ENCODE measurements around the gene PTPN6. TPM values are rescaled to one million over a fixed set of nuclear protein-coding genes. Genes with fewer than 3 reads are reported as not detected.

PTPN6 gene
- total and polyA plus RNA-seq, 9 donors = 4.6 to 25.3 (median 9.8) TPM

DNA sequence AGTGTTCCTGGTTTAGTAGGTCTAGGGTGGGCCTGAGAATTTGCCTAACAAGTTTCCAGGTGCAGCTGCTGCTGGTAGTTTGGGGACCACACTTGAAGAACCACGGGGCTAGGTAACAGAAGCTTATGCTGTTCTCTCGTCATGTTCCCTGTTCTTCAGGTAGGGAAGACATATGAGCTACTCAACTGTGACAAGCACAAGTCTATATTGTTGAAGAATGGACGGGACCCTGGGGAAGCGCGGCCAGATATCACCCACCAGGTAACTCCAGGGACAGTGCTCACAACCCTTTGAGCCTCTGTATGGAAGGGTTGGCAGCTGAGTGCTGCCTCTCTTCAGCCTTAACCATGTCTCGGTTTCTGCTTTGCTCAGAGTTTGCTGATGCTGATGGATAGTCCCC, 23.0 kb downstream of the PTPN6 start:
- intact Hi-C loops (cut with DNase I) = no loop called here
- Histone ChIP-seq H3K27ac (no peak overlapping the region), H3K36me3 (no peaks in the 10 kb centered on the region), H3K9me3 (no peaks in the 10 kb centered on the region), H3K27me3 (no peaks in the 10 kb centered on the region), H3K4me3 (no peak overlapping the region), H3K4me1 (ENCODE audit: insufficient read depth) (peaks cover 6% of the 10 kb centered on the region)
- peak in 1 of 5 donors; percentile 7 for DNase-seq
- TF ChIP-seq, protein P1, sequence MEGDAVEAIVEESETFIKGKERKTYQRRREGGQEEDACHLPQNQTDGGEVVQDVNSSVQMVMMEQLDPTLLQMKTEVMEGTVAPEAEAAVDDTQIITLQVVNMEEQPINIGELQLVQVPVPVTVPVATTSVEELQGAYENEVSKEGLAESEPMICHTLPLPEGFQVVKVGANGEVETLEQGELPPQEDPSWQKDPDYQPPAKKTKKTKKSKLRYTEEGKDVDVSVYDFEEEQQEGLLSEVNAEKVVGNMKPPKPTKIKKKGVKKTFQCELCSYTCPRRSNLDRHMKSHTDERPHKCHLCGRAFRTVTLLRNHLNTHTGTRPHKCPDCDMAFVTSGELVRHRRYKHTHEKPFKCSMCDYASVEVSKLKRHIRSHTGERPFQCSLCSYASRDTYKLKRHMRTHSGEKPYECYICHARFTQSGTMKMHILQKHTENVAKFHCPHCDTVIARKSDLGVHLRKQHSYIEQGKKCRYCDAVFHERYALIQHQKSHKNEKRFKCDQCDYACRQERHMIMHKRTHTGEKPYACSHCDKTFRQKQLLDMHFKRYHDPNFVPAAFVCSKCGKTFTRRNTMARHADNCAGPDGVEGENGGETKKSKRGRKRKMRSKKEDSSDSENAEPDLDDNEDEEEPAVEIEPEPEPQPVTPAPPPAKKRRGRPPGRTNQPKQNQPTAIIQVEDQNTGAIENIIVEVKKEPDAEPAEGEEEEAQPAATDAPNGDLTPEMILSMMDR (IDR thresholded peaks at IDR 0.05) = no peak
- TF ChIP-seq EP300 (IDR thresholded peaks at IDR 0.05) (no peak), POLR2A (IDR thresholded peaks at IDR 0.05) (no peak)
- 91 to 96% (median 94%) methylated on average over 6 of the region's 6 CpGs for WGBS, 3 donors

DNA sequence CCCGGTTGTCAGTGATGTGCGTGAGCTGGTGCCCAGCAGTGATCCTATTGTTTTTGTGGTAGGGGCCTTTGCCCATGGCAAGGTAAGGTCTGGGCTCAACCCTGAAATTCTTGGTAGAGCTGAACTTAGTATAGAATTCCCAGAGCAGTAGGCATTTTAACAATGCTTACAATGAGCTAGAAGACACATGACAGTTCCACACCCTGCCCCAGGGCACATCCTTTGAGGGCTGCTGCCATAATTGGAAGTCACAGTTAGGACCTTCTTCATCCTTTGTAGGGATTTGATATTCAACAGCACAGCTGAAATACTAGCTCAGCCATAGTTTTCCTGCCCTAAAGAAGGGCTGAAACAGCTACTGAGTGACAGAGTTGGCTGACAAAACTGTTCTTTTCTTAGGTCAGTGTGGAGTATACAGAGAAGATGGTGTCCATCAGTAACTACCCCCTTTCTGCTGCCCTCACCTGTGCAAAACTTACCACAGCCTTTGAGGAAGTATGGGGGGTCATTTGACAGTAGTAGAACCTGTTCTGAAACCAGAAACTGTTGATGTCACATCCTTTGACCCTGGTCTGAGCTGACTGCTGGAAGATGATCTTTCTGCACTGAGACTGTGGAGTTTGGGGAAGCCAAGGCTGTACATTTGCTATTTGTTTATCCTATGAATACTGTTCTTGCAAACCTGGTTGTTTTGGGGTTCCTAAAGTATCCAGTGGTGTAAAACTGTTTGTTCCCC, 24.3 kb downstream of the PTPN6 start:
- Histone ChIP-seq H3K9me3 (no peaks in the 10 kb centered on the region), H3K4me3 (no peak overlapping the region), H3K27ac (no peak overlapping the region), H3K36me3 (no peaks in the 10 kb centered on the region), H3K27me3 (no peaks in the 10 kb centered on the region), H3K4me1 (ENCODE audit: insufficient read depth) (peaks cover 3% of the 10 kb centered on the region)
- WGBS, 3 donors = 74 to 84% (median 80%) methylated on average over 2 of the region's 2 CpGs
- peak in 1 of 5 donors; percentile 2 for DNase-seq
- TF ChIP-seq, protein P1 (IDR thresholded peaks at IDR 0.05) = no peak
- no peak for TF ChIP-seq EP300 (IDR thresholded peaks at IDR 0.05)
- TF ChIP-seq POLR2A (IDR thresholded peaks at IDR 0.05) = no peak
- intact Hi-C loops (cut with DNase I) = no loop called here

DNA sequence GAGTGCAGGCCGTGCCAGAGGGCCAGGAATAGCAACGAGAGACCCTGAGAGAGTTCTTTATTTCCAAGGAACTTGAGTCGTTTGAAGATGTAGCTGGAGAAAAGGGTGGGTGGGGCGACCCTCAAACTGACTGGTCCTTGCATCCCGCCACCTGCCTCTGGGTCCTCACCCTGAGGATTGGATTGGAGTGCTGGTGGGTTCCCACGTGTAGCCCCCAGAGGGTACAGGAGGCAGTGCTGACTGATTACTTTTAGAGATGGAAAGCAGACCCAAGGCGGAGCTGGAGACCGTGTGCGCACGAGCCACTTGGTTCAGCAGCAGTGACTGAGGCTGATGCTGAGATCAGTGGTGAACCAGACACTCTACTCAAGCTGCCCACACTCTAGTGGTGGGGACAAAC, 26.5 kb downstream of the PTPN6 start:
- H3K27me3 ChIP-seq = no peaks in the 10 kb centered on the region
- H3K4me3 ChIP-seq = no peak overlapping the region
- no peaks in the 10 kb centered on the region for H3K9me3 ChIP-seq
- H3K27ac ChIP-seq = no peak overlapping the region
- no peak for DNase-seq
- TF ChIP-seq POLR2A (IDR thresholded peaks at IDR 0.05) = no peak
- TF ChIP-seq, protein P1 (IDR thresholded peaks at IDR 0.05) = no peak
- TF ChIP-seq EP300 (IDR thresholded peaks at IDR 0.05) = no peak
- WGBS, 3 donors = 66 to 70% (median 68%) methylated on average over 10 of the region's 10 CpGs
- no peaks in the 10 kb centered on the region for H3K4me1 ChIP-seq (ENCODE audit: insufficient read depth)
- no peaks in the 10 kb centered on the region for H3K36me3 ChIP-seq
- intact Hi-C loops (cut with DNase I) = no loop called here

DNA sequence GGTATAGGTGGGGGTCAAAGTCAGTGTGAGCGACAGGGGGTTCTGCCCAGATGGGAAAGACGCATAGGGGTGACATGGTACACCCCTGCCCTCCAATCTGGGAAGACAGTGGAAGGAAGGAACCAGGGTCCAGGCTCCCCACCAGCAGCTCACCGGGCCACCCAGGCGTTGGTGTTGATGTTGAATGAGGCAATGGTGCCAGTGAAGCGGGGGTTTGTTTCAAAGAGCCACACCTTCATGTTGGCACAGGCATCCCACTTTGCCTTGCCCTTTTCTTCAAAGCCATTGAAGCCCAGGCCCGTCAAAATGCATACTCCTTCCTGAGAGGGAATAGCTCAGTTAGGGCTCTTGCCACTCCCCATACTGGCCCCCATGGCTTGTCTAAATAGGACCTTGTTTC, 27.0 kb downstream of the PTPN6 start:
- H3K4me3 ChIP-seq = no peak overlapping the region
- no peaks in the 10 kb centered on the region for H3K27me3 ChIP-seq
- intact Hi-C loops (cut with DNase I) = no loop called here
- H3K9me3 ChIP-seq = no peaks in the 10 kb centered on the region
- no peaks in the 10 kb centered on the region for H3K4me1 ChIP-seq (ENCODE audit: insufficient read depth)
- 79 to 80% (median 80%) methylated on average over 6 of the region's 6 CpGs for WGBS, 3 donors
- TF ChIP-seq, protein P1 (IDR thresholded peaks at IDR 0.05) = no peak
- TF ChIP-seq EP300 (IDR thresholded peaks at IDR 0.05) = no peak
- no peak for TF ChIP-seq POLR2A (IDR thresholded peaks at IDR 0.05)
- no peaks in the 10 kb centered on the region for H3K36me3 ChIP-seq
- no peak overlapping the region for H3K27ac ChIP-seq
- no peak for DNase-seq
